ENCODE data around the gene GOSR1. TPM values are rescaled to one million over a fixed set of nuclear protein-coding genes. Genes with fewer than 3 reads are reported as not detected.
"Not testable (repeated sequence)": the region's sequence is repeated elsewhere in the genome, so short reads cannot be mapped to it uniquely, and the experiment has no call there.

GOSR1 gene
- total RNA-seq, 1 donor from 2014 or later, result 46.1 TPM

- H3K27me3 Mint-ChIP-seq (ENCODE audit: unreplicated experiment), result no peaks in the 10 kb centered on the region
- H3K4me3 Mint-ChIP-seq (ENCODE audit: unreplicated experiment), result no peak overlapping the region
- peaks cover 3% of the 10 kb centered on the region for H3K9me3 Mint-ChIP-seq (ENCODE audit: unreplicated experiment)
- H3K4me1 Mint-ChIP-seq (ENCODE audit: low read depth, unreplicated experiment), result no peaks in the 10 kb centered on the region
- TF ChIP-seq CTCF (IDR thresholded peaks at IDR 0.05; ENCODE audit: partially characterized antibody, unreplicated experiment), result no peak
- no peaks in the 10 kb centered on the region for H3K36me3 Mint-ChIP-seq (ENCODE audit: unreplicated experiment)
- no peak overlapping the region for H3K27ac Mint-ChIP-seq (ENCODE audit: unreplicated experiment)
- no peak for DNase-seq
These were observed 53.3 kb downstream of the GOSR1 start for GRCh38 chr17:30530346-30531025.

- Mint-ChIP-seq H3K36me3 (ENCODE audit: unreplicated experiment) (peaks cover 4% of the 10 kb centered on the region), H3K4me1 (ENCODE audit: low read depth, unreplicated experiment) (peaks cover 4% of the 10 kb centered on the region), H3K4me3 (ENCODE audit: unreplicated experiment) (no peak overlapping the region), H3K27me3 (ENCODE audit: unreplicated experiment) (no peaks in the 10 kb centered on the region), H3K9me3 (ENCODE audit: unreplicated experiment) (peaks cover 3% of the 10 kb centered on the region), H3K27ac (ENCODE audit: unreplicated experiment) (no peak overlapping the region)
- no peak for TF ChIP-seq CTCF (IDR thresholded peaks at IDR 0.05; ENCODE audit: partially characterized antibody, unreplicated experiment)
- no peak for DNase-seq
These were observed 55.7 kb downstream of the GOSR1 start for GRCh38 chr17:30532871-30533270.

- DNase-seq, result no peak
- TF ChIP-seq CTCF (IDR thresholded peaks at IDR 0.05; ENCODE audit: partially characterized antibody, unreplicated experiment), result no peak
- Mint-ChIP-seq H3K4me1 (ENCODE audit: low read depth, unreplicated experiment) (peaks cover 4% of the 10 kb centered on the region), H3K27ac (ENCODE audit: unreplicated experiment) (no peak overlapping the region), H3K4me3 (ENCODE audit: unreplicated experiment) (no peak overlapping the region), H3K27me3 (ENCODE audit: unreplicated experiment) (no peaks in the 10 kb centered on the region), H3K36me3 (ENCODE audit: unreplicated experiment) (peaks cover 4% of the 10 kb centered on the region), H3K9me3 (ENCODE audit: unreplicated experiment) (peaks cover 3% of the 10 kb centered on the region)
These were observed 57.1 kb downstream of the GOSR1 start for GRCh38 chr17:30534298-30534697.

DNA sequence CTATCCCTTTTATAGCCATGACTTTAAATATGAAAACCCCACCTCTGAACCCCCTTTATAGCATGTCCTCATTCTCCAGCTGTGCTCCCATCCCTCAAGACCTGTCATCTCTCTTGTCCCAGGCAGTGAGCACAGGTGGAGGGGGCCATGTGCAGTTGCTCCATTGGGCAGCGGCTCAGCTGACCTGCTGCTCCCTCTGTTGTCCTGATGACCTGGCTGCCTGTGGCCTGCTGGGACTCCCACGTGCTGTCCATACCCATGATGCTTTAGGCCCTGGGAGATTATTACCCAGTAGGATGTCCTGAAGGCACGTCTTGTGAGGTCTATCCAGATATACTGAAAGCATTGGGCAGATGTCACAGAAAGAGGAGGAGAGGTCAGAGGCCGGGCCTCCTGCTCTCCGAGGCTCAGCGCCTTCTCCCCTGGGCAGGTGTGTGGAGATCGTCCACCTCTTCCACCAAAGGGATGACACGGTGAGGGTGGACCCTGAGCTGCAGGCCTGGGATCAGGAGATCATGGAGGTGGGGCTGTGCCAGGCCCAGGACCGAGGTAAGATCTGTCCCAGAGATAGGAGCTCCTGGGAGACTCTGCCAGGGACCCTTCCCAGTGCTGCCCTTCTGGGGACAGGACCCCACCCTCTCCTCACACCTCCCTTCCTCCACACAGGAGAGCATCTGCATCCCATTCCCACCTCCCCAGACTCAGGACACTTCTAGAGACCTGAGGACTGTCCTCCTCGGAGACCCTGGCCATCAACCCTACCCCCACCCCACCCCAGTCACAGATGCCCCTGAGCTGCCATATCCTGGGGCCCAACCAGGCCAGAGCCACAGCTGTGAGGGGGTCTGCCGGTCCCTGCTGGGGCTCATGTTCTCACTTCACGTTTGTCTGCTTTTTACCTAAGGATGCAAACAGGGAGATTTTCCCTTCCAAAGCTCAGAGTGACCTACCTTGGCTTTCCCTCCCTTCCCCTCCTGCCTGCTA lies 58.0 kb downstream of the GOSR1 start:
- Mint-ChIP-seq H3K9me3 (ENCODE audit: unreplicated experiment) (no peaks in the 10 kb centered on the region), H3K27me3 (ENCODE audit: unreplicated experiment) (no peaks in the 10 kb centered on the region), H3K36me3 (ENCODE audit: unreplicated experiment) (peaks cover 4% of the 10 kb centered on the region), H3K4me1 (ENCODE audit: low read depth, unreplicated experiment) (peaks cover 4% of the 10 kb centered on the region), H3K27ac (ENCODE audit: unreplicated experiment) (no peak overlapping the region), H3K4me3 (ENCODE audit: unreplicated experiment) (no peak overlapping the region)
- TF ChIP-seq CTCF (IDR thresholded peaks at IDR 0.05; ENCODE audit: partially characterized antibody, unreplicated experiment), result no peak
- no peak for DNase-seq

- not testable (repeated sequence) for H3K36me3 Mint-ChIP-seq (ENCODE audit: unreplicated experiment); H3K27ac Mint-ChIP-seq (ENCODE audit: unreplicated experiment); H3K4me3 Mint-ChIP-seq (ENCODE audit: unreplicated experiment); DNase-seq; H3K9me3 Mint-ChIP-seq (ENCODE audit: unreplicated experiment); H3K27me3 Mint-ChIP-seq (ENCODE audit: unreplicated experiment)
- H3K4me1 Mint-ChIP-seq (ENCODE audit: low read depth, unreplicated experiment), result peaks cover 10% of the 10 kb centered on the region
These were observed 59.6 kb downstream of the GOSR1 start for GRCh38 chr17:30536846-30537245.

GRCh38 chr17:30537667-30538066 lies 60.5 kb downstream of the GOSR1 start:
- H3K9me3 Mint-ChIP-seq (ENCODE audit: unreplicated experiment); H3K4me3 Mint-ChIP-seq (ENCODE audit: unreplicated experiment); H3K27me3 Mint-ChIP-seq (ENCODE audit: unreplicated experiment); H3K36me3 Mint-ChIP-seq (ENCODE audit: unreplicated experiment); DNase-seq; H3K27ac Mint-ChIP-seq (ENCODE audit: unreplicated experiment): not testable (repeated sequence)
- H3K4me1 Mint-ChIP-seq (ENCODE audit: low read depth, unreplicated experiment), result peaks cover 11% of the 10 kb centered on the region

Measured in glutamatergic neuron (in vitro differentiated cells).